Lung (tissue), 12 donors: ENCODE results near the gene TALDO1. TPM values are rescaled to one million over a fixed set of nuclear protein-coding genes. Genes with fewer than 3 reads are reported as not detected.

Experiments
- ATAC-seq: fragments of 200-7000 bp; cut with Tn5 transposase; one replicate; pipeline ENCODE4 v1.9.1; 2020; ENCODE audit warnings: moderate number of reproducible peaks; ENCODE audit not compliant: insufficient read depth, low FRiP score
- DNase-seq, 3 donors: peaks; one replicate each; pipeline ENCODE4 v3.0.0-alpha.2; 2013 to 2017
- H3K27ac ChIP-seq, 2 donors: one replicate each; pipeline ENCODE4 v1.5.1; 2013; ENCODE audit warnings: mild to moderate bottlenecking in 2 of 2, moderate library complexity in 2 of 2, control low read depth in 1 of 2, inconsistent platforms in 1 of 2, low read depth in 1 of 2, low read length in 1 of 2
- H3K27me3 ChIP-seq, 3 donors: one replicate each; pipeline ENCODE4 v1.5.1; 2013; ENCODE audit warnings: low read length in 2 of 3; ENCODE audit not compliant: control insufficient read depth in 3 of 3, insufficient read depth in 3 of 3
- H3K36me3 ChIP-seq, 4 donors: one replicate each; pipeline ENCODE4 v1.5.1; 2013; ENCODE audit warnings: low read length in 4 of 4, mild to moderate bottlenecking in 1 of 4, moderate library complexity in 1 of 4; ENCODE audit not compliant: control insufficient read depth in 4 of 4, insufficient read depth in 4 of 4
- H3K4me1 ChIP-seq, 5 donors: one replicate each; pipeline ENCODE4 v1.5.1; 2013; ENCODE audit warnings: low read length in 5 of 5, mild to moderate bottlenecking in 2 of 5, moderate library complexity in 1 of 5; ENCODE audit not compliant: control insufficient read depth in 5 of 5, insufficient read depth in 5 of 5
- H3K4me3 ChIP-seq: one replicate; pipeline ENCODE4 v1.5.1; 2013; ENCODE audit warnings: mild to moderate bottlenecking, control low read depth, moderate library complexity
- H3K9ac ChIP-seq, 2 donors: one replicate each; pipeline ENCODE4 v1.5.1; 2013; ENCODE audit warnings: low read length in 2 of 2, control low read depth in 1 of 2; ENCODE audit not compliant: insufficient read depth in 1 of 2
- H3K9me3 ChIP-seq, 4 donors: one replicate each; pipeline ENCODE4 v1.5.1; 2013; ENCODE audit warnings: low read length in 3 of 4, mild to moderate bottlenecking in 1 of 4, moderate library complexity in 1 of 4; ENCODE audit not compliant: control insufficient read depth in 4 of 4, insufficient read depth in 3 of 4
- CTCF ChIP-seq: IDR thresholded peaks from 2 replicates; pipeline ENCODE4 v1.5.1; 2012; ENCODE audit warnings: mild to moderate bottlenecking; ENCODE audit errors: control extremely low read depth, extremely low read depth
- WGBS, 2 donors: extraction: QIAGEN DNeasy Blood & Tissue Kit; methylation state at CpG; one replicate each; pipeline ENCODE4 v1.1.7; 2013; 5-methylcytosine and 5-hydroxymethylcytosine counted together
- polyA plus RNA-seq, 2 donors: library from polyadenylated mRNA; stranded (reverse); fragments of 200-250 nt; gene quantifications; one replicate each; pipeline ENCODE4 v1.2.1, GENCODE V29; 2013
- total RNA-seq, 2 donors: library from RNA; depleted of rRNA in 1 of 2; stranded (reverse); fragments of >200 nt in 1 of 2; gene quantifications; one replicate each; pipeline ENCODE4 v1.2.1, GENCODE V29; 2014 to 2021
- donor health status: control.
- donor health status: control.
- donor health status: Bipolar disorder and iron deficiency.
- donor health status: healthy.
- donor health status: DM: yes; HTN: yes; CAD: no.

The TALDO1 gene
- total and polyA plus RNA-seq, 4 donors, result 128 to 311 (median 239) TPM

- H3K27me3 ChIP-seq, result no peaks in the 10 kb centered on the region
- H3K9me3 ChIP-seq, result no peaks in the 10 kb centered on the region
- WGBS, 2 donors, result 0% methylated on average over 57 to 81 of the region's 81 CpGs
- peak within 1 kb of the TSS; percentile 94 to 97 for H3K27ac ChIP-seq
- peaks cover 0 to 25% (median 14%) of the 10 kb centered on the region in 4 donors for H3K36me3 ChIP-seq
- ATAC-seq (peak; percentile 91), DNase-seq (peak; percentile 98 to 99 (median 99))
- peaks cover 6 to 26% (median 11%) of the 10 kb centered on the region in 5 donors for H3K4me1 ChIP-seq
- peak within 1 kb of the TSS; percentile 98 for H3K4me3 ChIP-seq
- TF ChIP-seq CTCF, result no peak
- peak within 1 kb of the TSS; percentile 79 to 86 for H3K9ac ChIP-seq
Measured at GRCh38 chr11:809287-810039, 62.2 kb downstream of the TALDO1 start, which contains the start of gene RPLP2. RPLP2 (plus strand) TSS chr11:809967; CDS start chr11:810235, 268 bp downstream.

GRCh38 chr11:810040-810567 lies 62.8 kb downstream of the TALDO1 start:
- H3K36me3 ChIP-seq, result peaks cover 0 to 25% (median 14%) of the 10 kb centered on the region in 4 donors
- H3K27me3 ChIP-seq, result no peaks in the 10 kb centered on the region
- no peak for ATAC-seq
- peak overlapping the region; percentile 61 to 86 for H3K9ac ChIP-seq
- no peak for TF ChIP-seq CTCF
- DNase-seq, result no peak
- H3K4me1 ChIP-seq, result peaks cover 5 to 23% (median 9%) of the 10 kb centered on the region in 5 donors
- WGBS, 2 donors, result 0% methylated on average over 45 to 55 of the region's 55 CpGs
- H3K27ac ChIP-seq, result peak overlapping the region; percentile 94 to 97
- peak overlapping the region; percentile 98 for H3K4me3 ChIP-seq
- H3K9me3 ChIP-seq, result no peaks in the 10 kb centered on the region

- DNase-seq (no peak), ATAC-seq (no peak)
- TF ChIP-seq CTCF, result no peak
- 73 to 77% methylated on average over 14 of the region's 14 CpGs for WGBS, 2 donors
- Histone ChIP-seq H3K27me3 (no peaks in the 10 kb centered on the region), H3K9ac (no peak overlapping the region), H3K4me1 (peaks cover 5 to 20% (median 6%) of the 10 kb centered on the region in 5 donors), H3K4me3 (no peak overlapping the region), H3K27ac (peak overlapping the region; percentile 2 to 5), H3K9me3 (no peaks in the 10 kb centered on the region), H3K36me3 (peaks cover 0 to 31% (median 14%) of the 10 kb centered on the region in 4 donors)
Measured at GRCh38 chr11:811446-812245, 64.4 kb downstream of the TALDO1 start.
